Measurements from ENCODE around the gene SFN. TPM values are rescaled to one million over a fixed set of nuclear protein-coding genes. Genes with fewer than 3 reads are reported as not detected.
"Not testable (repeated sequence)": the region's sequence is repeated elsewhere in the genome, so short reads cannot be mapped to it uniquely, and the experiment has no call there.

Gene SFN
- total RNA-seq: 0.51 and 0.70 TPM in 2 replicates

DNA sequence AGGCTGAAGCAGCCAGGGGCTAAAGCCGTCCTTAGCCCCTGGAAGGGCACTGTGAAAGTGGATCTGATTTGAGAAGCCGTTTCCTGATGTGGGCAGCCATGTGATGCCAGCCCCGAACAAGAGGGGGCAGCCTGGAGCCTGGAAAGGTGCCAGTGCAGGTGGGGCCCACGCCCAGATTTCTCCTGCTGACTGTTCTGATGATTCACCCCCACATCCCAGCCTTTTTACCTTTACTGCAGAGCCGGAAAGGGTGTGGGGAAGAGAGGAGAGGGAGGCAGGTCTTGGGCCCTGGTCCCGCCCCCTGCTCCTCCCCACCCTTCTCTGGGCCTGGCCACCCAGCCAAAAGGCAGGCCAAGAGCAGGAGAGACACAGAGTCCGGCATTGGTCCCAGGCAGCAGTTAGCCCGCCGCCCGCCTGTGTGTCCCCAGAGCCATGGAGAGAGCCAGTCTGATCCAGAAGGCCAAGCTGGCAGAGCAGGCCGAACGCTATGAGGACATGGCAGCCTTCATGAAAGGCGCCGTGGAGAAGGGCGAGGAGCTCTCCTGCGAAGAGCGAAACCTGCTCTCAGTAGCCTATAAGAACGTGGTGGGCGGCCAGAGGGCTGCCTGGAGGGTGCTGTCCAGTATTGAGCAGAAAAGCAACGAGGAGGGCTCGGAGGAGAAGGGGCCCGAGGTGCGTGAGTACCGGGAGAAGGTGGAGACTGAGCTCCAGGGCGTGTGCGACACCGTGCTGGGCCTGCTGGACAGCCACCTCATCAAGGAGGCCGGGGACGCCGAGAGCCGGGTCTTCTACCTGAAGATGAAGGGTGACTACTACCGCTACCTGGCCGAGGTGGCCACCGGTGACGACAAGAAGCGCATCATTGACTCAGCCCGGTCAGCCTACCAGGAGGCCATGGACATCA, at the start of gene SFN:
SFN (plus strand) TSS at position 369 of the 904 bp plus-strand sequence; CDS start at position 433, 64 bp downstream.
- peak; percentile 17 for DNase-seq

DNA sequence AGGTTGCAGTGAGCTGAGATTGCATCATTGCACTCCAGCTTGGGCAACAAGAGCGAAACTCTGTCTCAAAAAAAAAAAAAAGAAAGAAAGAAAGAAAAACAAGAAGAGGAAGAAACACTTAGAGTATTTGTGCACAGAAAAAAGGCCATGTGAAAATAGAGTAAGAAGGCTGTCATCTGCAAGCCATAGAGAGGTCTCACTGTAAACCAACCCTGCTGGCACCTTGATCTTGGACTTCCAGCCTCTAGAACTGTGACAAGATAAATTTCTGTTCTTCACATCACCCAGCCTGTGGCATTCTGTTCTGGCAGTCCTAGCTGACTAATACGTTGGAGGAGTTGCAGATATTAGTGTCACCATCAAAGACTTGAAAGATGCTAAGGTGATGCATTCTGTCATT, 48.6 kb upstream of the SFN start:
- no peak for DNase-seq

DNA sequence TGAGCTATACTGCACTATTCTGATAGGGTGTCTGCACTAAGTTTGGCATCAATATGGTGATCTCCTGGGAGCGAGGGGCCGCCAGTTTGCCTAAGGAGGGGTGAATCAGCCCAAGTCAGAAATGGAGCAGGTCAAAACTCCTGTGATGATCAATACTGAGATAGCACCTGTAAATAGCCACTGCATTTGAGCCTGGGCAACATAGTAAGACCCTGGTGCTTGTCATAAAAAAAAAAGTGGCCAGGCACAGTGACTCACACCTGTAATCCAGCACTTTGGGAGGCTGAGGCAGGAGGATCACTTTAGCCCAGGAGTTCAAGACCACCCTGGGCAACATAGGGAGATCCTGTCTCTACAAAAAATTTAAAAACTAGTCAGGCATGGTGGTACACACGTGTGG, 48.1 kb upstream of the SFN start:
- DNase-seq: no peak

DNA sequence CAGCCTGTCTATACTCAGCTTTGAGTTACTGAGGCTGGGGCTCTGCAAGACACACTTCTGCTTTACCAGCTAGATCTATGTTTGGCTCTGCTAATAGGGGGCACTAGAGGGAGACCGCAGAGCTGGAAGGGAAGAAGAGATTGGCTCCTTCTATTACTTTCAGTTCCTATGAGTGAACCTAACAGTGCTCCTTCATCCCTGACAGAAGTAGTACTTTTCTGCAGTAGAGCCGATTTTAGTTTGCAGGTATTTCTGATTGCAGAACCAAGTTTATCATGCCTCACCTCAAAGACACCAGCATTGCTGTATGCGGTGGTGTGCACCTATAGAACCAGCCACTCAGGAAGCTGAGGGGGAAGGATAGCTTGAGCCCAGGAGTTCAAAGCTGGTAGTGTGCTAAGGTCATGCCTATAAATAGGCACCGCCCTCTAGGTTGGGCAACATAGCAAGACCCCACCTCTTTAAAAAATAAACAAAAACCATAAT, 42.1 kb upstream of the SFN start:
- DNase-seq: no peak

DNA sequence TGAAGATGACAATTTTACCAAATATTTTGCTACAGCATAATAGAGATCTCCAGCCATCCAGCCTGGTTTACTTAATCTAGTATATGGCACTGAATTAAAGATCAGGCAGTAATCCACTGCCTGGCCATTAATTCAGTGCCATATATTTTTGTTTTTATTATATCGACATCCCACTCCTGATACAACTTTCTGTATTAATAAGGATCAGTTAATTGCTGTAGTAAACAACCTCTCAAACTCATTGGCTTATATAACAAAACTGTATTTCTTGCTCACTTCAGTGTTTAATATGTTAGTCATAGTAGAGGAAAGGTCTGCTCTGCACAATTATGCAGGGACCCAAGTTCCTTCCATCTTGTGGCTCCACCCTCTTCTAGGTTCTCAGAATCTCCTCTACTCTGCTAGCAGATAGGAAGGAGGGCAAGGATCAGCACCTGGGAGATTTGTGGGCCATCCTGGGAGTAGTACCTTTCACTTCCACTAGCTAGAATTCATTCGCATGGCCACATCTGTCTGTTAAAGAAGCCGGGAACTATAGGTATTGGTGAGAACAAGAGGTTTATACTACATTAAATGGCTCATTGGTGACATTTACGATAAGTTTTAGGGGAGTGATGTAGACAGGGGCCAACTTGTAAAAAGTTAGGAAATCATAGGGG, 40.1 kb upstream of the SFN start:
- DNase-seq: no peak

DNA sequence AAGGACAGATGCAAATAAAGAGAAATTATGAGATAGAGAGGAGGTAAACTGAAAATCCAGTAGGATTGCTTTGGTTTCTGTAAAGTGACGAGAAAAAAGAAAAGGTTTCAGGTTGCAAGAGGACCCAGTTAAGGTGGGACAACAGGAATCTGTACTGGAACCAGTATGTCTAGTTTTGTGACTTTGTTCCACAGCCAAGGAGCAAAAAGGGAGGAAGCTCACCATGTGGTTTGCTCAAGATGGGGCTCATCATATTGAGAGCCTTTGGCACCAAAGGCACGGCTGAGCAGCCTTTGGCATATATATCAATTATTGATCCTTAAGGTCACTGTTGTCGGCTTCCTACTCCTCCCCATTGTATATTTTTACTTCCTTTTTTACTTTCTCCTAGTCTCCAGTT, 38.2 kb upstream of the SFN start:
- no peak for DNase-seq

DNA sequence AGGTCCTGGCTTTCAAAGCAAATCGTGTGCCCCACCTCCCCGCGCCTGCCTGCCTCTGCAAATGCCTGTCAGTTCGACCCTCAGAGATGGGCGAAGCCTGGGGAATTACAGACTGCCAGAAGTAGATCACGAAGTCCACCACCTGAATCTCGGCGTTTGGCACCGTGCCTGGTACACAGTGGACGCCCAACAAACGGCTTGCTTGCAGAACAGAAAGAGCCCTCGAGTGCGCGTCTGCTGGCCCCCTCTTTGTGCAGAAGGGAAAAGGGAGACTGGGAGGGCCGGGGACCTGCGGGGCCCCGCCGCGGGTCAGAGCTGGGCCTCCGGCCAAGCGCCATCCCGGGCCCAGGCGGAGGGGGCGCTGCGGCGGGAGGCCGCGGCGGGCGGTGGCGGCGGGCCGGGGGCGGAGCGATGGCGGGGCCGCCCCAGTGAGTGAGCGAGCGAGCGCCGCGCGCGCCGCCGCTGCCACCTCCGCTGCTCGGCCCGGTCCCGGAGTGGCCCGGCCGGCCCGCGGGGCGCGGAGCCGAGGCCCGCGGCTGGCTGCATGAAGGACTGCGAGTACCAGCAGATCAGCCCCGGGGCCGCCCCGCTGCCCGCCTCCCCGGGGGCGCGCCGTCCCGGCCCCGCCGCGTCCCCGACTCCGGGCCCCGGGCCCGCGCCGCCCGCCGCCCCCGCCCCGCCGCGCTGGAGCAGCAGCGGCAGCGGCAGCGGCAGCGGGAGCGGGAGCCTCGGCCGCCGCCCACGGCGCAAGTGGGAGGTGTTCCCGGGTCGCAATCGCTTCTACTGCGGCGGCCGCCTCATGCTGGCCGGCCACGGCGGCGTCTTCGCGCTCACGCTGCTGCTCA, 36.5 kb upstream of the SFN start, which contains the start of gene ZDHHC18:
ZDHHC18 (plus strand) TSS at position 428 of the 845 bp plus-strand sequence; CDS start at position 545, 117 bp downstream.
- DNase-seq: peak; percentile 70

DNA sequence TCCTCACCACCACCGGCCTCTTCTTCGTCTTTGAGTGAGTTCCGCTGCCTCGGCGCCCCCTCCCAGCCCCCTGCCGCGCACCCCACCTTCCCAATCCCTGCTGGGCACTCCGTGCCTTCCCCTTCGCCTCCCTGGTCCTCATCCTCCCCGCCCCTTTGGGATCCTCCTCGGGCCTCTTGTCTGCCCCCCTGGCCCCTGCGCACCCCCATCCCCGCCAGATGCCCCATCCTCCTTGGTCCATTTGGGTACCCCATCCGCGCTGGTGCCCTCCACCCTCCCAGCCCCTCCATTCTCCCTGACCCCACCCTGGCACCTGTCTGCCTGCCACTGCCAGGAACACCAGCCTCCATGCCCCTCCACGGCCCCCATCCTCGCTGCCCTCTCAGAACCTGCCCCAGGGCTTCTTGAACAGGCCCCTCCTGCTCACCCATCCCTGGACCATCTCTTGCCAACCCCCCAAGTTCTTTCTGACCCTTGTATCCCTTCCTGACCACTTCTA, 35.8 kb upstream of the SFN start:
- no peak for DNase-seq

DNA sequence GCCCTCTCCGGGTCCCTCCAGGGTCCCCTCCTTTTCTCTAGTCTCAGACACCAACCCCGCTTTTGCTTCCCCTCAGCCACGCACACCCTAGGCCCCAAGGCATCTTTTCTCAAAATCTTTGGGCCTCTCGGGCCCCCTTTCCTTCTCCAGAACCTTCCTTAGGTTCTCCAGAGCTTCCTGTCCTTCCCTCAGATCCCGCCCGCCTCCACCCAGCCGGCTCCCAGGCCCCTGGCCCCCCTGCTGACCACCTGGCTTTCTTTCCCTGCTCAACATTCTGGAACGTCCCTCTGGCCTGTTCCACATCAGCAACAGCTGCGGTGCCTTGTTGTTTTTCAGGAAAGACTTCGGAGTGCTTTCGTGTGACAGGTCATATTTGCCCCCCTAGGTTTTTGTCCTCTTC, 35.3 kb upstream of the SFN start:
- no peak for DNase-seq

DNA sequence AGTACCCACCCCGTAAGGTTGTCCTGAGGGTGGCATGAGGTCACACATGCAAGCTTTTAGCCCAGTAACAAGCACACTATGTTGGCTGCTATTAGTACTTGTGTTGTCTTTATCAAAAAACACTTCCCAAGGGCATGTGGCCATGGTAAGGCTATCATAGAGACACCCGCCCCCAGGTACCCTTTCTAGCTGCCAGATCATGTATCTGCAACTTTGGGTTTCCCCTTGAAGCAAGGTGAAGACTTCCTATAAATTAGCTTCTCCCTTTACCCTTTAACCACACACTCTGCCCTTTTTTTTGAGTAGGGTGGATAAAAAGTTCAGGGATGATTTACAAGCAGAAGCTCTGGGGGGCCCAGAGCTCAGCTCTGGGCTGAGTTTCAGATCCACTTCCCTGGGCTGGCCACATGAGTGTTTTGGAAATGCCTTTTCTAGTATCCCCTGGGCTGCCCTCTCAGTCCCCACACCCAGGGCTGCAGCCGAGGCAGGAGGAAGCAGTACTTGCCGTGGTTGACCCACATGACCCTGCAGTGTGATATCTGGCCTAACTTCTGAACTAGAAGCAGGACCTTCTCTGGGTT, 34.4 kb upstream of the SFN start:
- no peak for DNase-seq

DNA sequence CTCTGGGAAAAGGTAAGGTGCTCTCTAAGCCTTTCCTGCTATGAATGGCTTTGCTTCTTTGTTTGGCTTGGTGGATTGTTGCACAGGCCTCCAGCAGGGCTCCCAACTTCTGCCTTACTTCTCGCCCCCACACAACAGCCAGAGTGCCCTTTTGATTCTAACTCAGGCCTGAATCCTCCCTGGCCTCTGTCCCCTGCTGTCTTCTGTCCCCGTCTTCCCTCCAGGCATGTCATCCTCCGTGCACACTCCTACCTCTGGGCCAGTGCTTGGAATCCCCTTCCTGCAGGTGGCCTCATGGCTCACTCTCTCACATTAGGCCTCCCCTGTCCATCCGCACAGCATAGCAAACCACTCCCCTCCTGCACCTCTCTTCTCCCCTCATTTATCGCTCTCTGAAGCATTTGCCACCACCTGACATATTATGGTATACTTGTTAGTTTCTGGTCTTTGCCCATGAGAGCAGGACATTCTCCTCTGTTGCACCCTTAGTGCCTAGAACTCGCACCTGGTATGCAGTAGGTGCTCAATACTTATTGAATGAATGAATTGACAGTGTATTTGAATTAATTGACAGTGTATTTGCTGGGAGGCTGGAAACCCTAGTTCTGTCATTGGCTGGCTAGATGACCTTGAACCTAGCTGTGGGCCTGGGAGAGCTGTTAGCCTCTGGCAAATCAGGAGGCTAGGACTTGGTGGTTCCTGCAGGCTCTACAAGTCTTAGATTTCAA, 33.6 kb upstream of the SFN start:
- DNase-seq: no peak

DNA sequence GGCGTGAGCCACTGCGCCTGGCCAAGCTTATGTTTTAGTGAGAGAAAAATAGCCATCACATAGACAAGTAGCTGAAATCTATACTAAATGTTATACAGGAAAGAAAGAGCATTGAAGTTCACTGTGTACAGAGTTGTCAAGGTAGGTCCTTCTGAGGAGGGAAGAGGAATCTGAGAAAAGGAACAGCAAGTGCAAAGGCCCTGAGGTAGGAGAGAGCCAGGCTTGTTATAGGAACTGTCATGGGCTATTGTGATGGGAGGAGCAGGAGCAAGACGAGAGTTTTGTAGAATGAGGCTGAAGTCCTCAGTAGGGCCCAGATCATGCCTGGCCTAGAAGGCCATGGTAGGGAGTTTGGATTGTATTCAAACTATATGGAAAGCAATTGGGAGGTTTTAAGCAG, 31.9 kb upstream of the SFN start:
- DNase-seq: no peak

DNA sequence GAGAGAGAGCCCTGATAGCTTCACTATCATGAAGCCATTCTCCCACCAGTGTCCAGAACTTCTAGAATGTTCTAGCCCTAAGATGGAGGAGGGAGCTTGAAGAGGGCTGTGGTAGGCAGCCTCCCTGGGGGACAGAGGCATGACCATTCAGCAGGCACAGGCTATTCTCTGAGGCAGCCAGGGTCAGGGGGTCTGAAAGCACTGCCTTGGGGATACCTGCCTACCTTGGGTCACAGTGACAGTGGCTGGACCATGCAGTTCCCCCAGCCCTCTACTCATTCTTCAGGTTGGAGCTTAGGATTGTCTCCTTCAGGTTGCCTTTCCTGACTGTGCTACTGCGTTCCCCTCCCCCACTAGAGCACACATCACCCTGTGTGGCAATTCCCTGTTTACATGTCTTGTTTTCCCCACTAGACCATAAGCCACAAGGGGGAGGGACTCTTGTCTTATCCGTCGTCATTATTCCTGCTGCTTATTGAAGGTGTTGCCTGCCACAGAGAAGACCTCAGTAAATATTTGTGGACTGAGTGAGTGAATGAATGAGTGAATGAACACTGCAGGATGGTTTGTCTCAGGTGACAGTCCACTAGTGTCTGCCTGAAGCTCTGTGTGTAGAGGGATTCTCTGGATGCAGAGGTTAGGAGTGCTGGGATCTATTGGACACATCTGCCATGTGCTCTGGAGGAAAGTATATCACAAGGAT, 31.3 kb upstream of the SFN start:
- DNase-seq: no peak

DNA sequence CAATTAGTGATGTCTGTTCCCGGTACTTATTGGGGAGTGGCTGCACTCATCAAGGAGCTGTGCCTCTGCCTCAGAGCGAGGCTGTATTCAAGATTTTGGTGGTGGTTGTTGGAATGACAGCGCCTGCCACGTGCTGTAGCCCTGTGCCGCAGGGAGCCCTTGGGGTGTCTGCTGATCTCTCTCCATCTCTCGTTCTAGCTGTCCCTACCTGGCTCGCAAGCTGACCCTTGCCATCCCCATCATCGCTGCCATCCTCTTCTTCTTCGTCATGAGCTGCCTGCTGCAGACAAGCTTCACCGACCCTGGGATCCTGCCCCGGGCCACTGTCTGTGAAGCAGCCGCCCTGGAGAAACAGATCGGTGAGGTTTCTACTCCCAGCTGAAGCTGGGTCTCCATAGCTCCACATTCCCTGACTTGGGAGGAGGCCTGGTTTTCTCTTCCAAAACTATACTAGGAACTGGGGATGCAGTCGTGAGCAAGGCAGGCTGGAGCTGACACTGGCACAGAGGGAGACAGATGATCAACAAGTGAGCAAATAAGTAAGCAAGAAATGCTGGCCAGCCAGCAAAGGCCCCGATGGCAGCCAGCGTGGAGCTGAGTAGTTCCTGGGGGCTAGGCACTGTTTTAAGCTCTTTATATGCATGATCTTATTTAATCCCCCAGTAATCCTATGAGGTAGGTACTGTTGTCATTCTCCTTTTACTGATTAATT, 30.5 kb upstream of the SFN start:
- DNase-seq: no peak

DNA sequence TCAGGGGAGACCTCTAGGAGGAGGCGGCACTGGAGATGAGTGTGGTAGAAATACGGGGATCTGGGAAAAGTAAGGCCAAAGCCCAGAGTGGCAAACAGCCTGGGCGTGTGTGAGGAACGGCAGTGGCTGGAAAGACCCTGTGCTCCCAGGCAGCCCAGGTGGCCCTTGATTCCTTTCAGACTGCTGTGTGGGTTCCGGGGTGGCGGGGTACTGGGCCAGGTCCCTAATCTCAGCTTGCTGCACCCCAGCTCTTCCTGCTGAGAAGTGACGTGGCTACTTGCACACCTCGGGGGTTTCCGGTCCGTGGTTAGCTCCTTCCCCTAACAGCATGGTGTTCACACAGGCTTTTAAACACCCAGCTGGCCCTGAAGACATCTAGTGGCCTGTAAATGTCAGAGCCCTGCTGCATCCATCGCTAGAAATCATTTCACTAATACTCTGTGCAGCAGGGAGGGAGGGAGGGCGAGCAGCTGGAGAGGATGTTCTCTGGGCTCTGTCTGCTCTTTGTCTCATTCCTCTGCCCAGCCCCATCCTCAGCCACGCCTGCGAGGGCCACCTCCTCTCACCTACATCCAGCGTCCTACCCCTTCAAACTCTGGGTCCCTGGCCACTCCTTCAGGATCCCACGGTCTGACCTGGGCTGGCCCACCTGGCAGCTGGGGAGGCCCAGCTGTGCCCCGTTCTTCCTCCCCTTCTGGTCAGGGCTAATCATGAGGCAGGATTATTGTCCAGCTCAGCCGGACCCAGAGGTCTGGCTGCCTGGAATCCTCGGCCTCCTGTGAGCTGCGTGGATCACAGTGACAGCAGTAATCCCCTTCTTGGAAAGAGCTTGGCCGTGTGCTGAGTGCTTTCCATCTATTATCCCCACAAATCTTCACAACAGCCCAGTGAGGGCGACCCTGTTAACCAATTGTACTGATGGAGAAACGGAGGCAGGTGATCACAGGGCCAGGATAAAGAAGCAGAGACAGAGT, 29.2 kb upstream of the SFN start:
- DNase-seq: no peak

DNA sequence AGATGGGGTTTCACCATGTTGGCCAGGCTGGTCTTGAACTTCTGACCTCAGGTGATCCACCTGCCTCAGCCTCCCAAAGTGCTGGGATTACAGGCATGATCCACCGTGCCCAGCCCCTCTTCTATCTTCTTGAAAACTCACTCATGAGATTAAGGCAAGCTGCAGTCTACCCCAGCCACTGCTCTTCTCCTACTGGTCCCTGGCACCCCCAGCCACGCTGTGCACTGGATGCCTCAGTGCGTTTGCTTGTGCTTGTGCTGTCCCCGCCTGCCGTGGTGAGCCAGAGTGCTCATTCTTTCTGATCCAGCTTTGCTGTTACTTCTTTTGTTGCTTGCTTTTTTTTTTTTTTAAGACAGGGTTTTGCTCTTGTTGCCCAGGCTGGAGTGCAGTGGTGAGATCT, 25.3 kb upstream of the SFN start:
- DNase-seq: not testable (repeated sequence)

DNA sequence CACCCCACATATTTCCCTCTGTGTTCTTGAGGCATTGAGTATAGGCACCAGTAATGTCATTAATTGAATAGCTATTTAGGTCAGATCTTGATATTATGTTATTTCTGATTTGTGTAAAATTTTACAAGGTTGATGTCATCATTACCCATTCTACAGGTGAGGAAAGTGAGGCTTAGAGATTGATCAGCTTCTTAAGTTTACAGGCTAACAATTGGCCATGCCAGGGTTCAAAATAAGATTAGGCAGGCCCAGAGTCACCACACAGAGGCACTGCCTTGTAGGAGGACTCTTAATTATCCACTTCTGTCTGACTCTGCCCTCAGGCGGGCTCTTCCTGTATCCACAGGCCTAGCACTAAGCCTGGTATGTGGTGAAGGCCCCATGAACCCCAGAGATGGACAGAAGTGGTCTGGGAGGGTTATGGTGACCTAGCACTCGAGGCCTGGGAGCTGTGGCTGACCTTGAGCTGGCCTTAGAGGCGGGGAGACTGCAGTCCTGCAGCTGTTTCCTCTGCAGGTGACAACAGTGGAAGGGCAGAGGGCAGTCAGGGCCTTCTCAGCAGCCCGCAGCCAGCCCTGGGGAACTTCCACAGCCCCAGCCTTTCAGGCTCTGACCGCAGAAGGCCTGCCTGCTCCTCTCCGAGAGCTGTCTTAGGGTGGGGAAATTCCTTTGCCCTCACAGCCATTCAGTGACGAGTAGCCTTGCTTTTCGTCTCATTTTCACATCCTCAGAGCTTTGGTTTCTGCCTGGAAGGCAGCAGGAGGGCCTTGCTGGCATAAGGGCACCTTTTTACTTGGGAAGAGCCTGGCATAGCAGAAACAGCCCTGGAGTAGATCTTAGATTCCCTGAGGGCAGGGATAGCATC, 24.2 kb upstream of the SFN start:
- DNase-seq: peak; percentile 41

DNA sequence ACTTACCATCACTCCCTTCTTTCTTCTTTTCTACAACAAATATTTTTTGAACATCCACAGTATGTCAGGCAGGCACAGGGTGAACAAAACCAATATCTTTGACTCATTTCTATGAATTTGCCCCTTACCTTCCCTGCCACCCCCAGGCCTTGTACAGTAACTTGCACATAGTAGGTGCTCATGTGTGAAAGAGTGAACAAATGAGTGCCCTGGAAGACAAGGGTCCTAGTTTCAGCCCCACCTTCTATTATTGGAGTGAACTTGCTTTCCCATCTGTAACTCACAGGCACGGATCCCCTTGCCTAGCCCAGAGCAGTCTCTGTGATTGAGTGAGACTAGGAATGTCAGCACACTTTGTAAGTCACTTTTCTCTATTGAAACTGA, 23.6 kb upstream of the SFN start:
- no peak for DNase-seq

Data from dermis blood vessel endothelial cell (primary cell).